Retinal pigment epithelial cell (primary cell): ENCODE data around the gene GOLGA6C.
"Not testable (repeated sequence)": the region's sequence is repeated elsewhere in the genome, so short reads cannot be mapped to it uniquely, and the experiment has no call there.

Experiments used
- DNase-seq: peaks from one replicate; pipeline ENCODE4 v3.0.0-alpha.2; 2010; ENCODE audit warnings: low read depth
- H3K4me3 ChIP-seq: 2 replicates; pipeline ENCODE4 v1.5.1; 2011; ENCODE audit warnings: mild to moderate bottlenecking, low read length, control low read depth, moderate library complexity
- TF ChIP-seq, protein P1 (sequence below): conservative IDR thresholded peaks from 2 replicates; pipeline ENCODE4 v1.5.1; 2011; ENCODE audit warnings: low read depth, low read length, control low read depth, inconsistent platforms

GOLGA6C gene

GRCh38 chr15:75225951-75226732 is 32.0 kb upstream of the GOLGA6C start:
- no peak for DNase-seq
- no peak overlapping the region for H3K4me3 ChIP-seq
- TF ChIP-seq, protein P1, sequence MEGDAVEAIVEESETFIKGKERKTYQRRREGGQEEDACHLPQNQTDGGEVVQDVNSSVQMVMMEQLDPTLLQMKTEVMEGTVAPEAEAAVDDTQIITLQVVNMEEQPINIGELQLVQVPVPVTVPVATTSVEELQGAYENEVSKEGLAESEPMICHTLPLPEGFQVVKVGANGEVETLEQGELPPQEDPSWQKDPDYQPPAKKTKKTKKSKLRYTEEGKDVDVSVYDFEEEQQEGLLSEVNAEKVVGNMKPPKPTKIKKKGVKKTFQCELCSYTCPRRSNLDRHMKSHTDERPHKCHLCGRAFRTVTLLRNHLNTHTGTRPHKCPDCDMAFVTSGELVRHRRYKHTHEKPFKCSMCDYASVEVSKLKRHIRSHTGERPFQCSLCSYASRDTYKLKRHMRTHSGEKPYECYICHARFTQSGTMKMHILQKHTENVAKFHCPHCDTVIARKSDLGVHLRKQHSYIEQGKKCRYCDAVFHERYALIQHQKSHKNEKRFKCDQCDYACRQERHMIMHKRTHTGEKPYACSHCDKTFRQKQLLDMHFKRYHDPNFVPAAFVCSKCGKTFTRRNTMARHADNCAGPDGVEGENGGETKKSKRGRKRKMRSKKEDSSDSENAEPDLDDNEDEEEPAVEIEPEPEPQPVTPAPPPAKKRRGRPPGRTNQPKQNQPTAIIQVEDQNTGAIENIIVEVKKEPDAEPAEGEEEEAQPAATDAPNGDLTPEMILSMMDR, result no peak

DNA sequence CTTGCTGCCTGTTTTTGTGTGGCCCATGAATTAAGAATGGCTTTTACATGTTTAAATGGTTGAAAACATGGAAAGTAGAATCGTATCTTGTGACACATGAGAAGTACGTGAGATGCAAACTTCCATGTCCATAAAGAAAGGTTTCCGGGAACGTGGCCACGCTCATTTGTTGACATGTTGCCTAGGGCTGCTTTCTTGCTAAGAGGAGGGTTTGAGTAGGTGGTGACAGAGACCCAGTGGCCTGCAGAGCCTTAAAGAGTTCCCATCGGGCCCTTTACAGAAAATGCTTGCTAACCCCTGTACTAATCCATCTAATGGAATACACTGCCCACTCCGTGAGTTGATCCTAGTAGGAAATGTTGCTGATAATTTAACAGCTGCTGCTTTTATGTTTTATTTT is 31.0 kb upstream of the GOLGA6C start:
- DNase-seq, H3K4me3 ChIP-seq: not testable (repeated sequence)

- TF ChIP-seq, protein P1, result no peak
- no peak for DNase-seq
Observed at GRCh38 chr15:75227663-75228280, 30.4 kb upstream of the GOLGA6C start.

DNA sequence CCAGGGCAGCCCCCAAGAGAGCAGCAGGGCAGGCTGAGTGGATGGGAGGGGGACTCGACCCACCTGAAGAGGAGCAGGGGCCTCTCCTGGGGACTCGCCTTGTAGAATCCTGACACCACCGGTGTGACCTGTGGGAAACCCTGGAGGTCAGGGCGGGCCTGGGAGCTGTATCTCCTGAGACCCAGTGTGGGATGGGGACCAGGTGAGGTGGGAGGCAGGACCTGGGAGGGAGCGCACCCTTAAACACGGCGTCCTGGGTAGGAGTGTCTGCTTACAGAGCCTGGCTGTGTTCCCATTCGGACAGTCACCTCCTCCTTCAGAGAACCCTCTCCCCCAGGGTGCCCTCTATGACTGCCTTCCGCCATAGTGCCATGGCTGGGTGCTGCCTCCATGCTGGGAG is 29.3 kb upstream of the GOLGA6C start:
- TF ChIP-seq, protein P1, result no peak
- H3K4me3 ChIP-seq, result no peak overlapping the region
- DNase-seq, result no peak

More at GRCh38 chr15:75227663-75228280, 30.4 kb upstream of the GOLGA6C start:
- H3K4me3 ChIP-seq, result no peak overlapping the region

GRCh38 chr15:75229191-75230015 is 28.7 kb upstream of the GOLGA6C start:
- DNase-seq, result no peak
- H3K4me3 ChIP-seq, result no peak overlapping the region
- TF ChIP-seq, protein P1, result no peak

DNA sequence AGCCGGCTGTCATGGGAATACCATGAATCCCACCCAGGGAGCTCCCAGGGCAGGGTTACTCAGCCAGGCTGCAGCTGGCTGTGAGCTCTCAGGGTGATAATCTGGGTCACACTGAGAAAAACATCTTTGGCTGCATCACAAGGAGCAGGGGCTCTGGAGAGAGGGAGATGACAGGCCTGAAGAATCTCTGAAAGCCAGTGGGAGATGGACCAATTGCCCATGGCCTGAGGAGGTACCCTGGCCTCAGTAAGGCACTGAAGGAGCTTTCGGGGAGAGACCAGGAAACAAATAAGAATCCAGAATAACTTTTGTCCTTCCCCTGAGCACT is 28.2 kb upstream of the GOLGA6C start:
- TF ChIP-seq, protein P1, result no peak
- DNase-seq, result no peak
- H3K4me3 ChIP-seq, result no peak overlapping the region

GRCh38 chr15:75230551-75231371 is 27.4 kb upstream of the GOLGA6C start:
- DNase-seq, result no peak
- TF ChIP-seq, protein P1, result no peak
- H3K4me3 ChIP-seq, result no peak overlapping the region
